Coronary artery (tissue), 2 donors: ENCODE data around the gene FCGR3A.
A peak's percentile ranks its signal among the peaks of the same experiment; 100 is the strongest.

Experiments
- DNase-seq: peaks from one replicate; pipeline ENCODE4 v3.0.0-alpha.2; 2017; ENCODE audit warnings: low spot score
- H3K27ac ChIP-seq, 2 donors: fragments of 200-600 bp; sonication (generic); one replicate each; pipeline ENCODE4 v1.5.1; 2016 to 2019
- H3K4me3 ChIP-seq: fragments of 200-600 bp; sonication (generic); 2 replicates; pipeline ENCODE4 v1.5.1; 2016; ENCODE audit warnings: mild to moderate bottlenecking, moderate library complexity
- TF ChIP-seq, protein P1 (sequence below): fragments of 200-600 bp; sonication (generic); IDR thresholded peaks from one replicate; pipeline ENCODE4 v1.5.1; 2019; ENCODE audit warnings: antibody characterized with exemption

FCGR3A gene

DNA sequence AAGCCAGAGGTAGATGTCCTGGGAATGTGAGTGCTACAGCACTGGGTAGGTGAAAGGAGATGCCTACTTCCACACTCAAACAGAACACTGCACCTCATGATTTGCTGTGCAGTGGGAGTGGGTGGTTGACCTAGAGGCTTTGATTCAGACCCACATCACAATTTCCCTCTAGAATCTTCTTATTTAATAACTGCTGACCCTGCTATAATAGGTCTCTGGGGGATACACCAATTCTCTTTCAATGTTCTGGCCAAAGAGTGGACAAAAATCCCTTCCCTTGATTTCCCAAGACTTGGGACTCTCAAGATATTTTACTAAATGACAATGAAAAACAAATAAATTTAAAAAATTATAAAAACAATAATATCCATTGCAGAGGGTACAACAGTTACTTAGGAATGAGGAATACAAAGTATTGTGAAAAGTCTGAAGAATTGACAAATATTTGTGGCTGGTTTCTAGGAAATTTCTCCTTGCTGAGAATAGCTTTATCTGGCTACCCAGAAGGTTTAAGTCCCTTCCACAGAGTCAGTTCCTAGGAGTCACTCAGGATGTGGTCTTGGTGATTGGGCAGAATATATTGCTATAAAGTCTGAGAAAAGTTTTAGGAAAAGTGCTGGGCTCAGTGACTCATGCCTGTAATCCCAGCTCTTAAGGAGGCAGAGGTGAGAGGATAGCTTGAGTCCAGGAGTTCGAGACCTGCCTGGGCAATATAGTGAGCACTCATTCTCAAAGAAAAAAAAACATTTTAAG is 46.8 kb downstream of the FCGR3A start:
- TF ChIP-seq, protein P1, sequence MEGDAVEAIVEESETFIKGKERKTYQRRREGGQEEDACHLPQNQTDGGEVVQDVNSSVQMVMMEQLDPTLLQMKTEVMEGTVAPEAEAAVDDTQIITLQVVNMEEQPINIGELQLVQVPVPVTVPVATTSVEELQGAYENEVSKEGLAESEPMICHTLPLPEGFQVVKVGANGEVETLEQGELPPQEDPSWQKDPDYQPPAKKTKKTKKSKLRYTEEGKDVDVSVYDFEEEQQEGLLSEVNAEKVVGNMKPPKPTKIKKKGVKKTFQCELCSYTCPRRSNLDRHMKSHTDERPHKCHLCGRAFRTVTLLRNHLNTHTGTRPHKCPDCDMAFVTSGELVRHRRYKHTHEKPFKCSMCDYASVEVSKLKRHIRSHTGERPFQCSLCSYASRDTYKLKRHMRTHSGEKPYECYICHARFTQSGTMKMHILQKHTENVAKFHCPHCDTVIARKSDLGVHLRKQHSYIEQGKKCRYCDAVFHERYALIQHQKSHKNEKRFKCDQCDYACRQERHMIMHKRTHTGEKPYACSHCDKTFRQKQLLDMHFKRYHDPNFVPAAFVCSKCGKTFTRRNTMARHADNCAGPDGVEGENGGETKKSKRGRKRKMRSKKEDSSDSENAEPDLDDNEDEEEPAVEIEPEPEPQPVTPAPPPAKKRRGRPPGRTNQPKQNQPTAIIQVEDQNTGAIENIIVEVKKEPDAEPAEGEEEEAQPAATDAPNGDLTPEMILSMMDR, result no peak
- no peak for DNase-seq
- H3K27ac ChIP-seq, result no peak overlapping the region
- no peak overlapping the region for H3K4me3 ChIP-seq

DNA sequence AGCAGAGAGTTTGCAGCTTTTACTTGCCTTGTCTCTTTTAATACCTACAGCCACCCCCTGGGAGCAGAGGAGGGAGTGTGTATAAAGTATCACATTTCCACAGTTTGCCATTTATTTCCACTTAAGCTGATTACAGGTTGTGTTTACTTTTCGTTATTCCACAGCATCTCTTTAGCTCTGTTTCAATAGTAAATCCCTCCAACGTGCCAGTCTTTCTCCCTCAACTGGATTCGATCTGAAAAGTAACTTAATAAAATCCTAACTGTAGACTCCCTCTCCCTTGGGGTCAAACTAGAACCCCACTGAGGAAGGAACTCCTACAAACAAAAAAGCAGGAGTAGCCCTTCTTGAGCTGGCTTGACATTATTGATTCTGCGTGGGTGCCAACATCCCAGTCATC is 47.4 kb downstream of the FCGR3A start:
- Histone ChIP-seq H3K27ac (no peak overlapping the region), H3K4me3 (no peak overlapping the region)
- DNase-seq, result no peak
- TF ChIP-seq, protein P1, result no peak

DNA sequence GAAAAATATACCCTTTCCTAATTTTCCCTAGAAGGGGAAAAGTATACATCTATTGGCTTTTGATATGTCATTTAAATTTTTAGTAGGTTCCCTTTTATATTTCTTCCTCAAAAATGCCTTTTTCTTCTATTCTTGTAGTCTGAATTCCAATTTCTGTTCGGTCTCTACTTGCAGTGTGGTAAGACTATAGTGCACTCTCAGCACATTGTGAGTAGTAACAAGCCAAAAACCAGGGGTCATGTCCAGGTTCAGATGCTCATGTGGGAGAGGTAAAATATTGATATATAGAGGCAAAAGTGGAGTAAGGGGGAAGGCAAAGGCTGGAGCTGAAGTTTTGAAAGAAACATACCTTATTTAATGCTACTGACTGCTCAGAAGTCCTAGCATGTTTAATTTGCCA is 48.4 kb downstream of the FCGR3A start:
- Histone ChIP-seq H3K27ac (peak overlapping the region in 1 of 2 donors; percentile 19), H3K4me3 (no peak overlapping the region)
- TF ChIP-seq, protein P1, result no peak
- DNase-seq, result no peak

DNA sequence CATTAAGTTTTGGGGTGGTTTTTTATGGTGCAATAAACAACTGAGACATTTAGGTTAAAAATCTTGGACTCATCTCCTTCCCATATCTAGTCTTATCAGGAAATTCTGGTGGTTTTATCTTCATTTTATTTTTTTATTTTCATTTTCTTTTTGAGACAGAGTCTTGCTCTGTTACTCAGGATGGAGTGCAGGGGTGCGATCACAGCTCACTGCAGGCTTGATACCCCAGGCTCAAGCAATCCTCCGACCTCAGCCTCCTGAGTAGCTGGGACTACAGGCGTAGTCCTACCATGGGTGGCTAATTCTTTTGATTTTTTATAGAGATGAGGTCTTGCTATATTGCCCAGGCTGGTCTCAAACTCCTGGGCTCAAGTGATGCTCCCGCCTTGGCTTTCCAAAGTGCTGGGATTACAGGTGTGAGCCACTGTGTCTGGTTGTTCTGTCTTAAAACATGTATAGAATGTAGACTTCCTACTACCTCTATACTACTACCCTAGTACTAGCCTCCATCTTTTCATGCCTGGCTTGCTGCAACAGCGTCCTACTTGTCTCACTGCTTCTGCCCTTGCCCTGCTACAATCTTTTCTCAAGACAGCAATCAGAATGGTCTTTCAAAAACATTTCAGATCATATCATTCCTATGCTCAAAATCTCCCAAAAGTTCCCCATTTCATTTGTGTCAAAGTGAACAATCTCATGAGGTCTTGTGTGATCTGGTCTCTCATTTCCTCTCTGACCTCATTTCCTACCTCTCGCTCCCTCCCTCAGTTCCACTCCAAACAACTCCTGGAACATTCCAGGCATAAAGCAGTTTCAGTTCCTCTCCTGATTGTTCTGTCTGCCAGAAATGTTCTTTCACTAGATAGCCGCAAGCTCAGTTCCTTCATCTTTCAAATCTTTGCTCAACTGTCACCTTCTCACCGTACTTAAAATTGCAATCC is 50.2 kb downstream of the FCGR3A start:
- Histone ChIP-seq H3K4me3 (no peak overlapping the region), H3K27ac (peak overlapping the region in 1 of 2 donors; percentile 43)
- no peak for DNase-seq
- TF ChIP-seq, protein P1, result no peak

DNA sequence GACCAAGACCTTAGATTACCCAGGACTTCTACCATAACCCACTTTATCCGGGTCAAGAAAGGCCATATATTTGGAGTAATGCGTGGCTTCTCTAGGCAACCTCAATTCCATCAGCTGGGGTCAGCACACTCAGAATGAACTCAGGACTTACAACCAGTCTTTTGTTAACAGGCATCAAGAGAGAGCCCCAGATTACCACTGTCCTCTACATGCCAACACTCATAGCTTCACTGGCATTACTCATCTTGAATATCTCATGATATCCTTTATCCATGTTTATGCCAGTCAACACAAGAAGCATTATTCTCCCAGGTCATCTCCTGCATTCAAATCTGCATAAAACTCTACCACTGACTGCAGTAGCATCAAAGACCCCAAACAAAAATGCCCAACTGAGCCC is 51.0 kb downstream of the FCGR3A start:
- TF ChIP-seq, protein P1, result no peak
- Histone ChIP-seq H3K27ac (peak overlapping the region in 1 of 2 donors; percentile 31), H3K4me3 (no peak overlapping the region)
- no peak for DNase-seq

DNA sequence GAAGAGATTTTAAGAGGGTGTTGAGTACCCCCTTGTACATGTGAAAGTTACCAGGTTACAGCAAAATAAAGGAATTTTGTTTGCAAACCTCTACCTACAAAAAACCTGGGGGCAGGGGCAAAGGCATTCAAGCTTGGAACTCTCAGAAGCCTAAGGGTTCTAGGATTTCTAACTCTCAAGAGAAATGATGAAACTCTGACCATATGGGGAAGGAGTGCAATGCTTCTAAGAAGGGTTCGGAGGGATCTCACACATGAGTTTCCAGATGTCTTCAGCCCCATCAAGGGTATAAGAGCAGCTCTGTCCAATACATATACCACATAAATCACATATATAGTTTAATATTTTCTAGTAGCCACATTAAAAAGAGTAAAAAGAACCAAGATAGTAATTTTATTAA is 51.7 kb downstream of the FCGR3A start:
- TF ChIP-seq, protein P1, result no peak
- Histone ChIP-seq H3K27ac (no peak overlapping the region), H3K4me3 (no peak overlapping the region)
- DNase-seq, result no peak
